Sigmoid colon (tissue), 7 donors: Measurements from ENCODE around the gene CHD5. TPM values are rescaled to one million over a fixed set of nuclear protein-coding genes. Genes with fewer than 3 reads are reported as not detected.

ENCODE experiments used
- DNase-seq: peaks from one replicate; pipeline ENCODE4 v3.0.0-alpha.2; 2019
- H3K27ac ChIP-seq, 4 donors: fragments of 200-600 bp; sonication (generic); one replicate each; pipeline ENCODE4 v1.5.1; 2016 to 2019; ENCODE audit warnings: mild to moderate bottlenecking in 1 of 4
- H3K27me3 ChIP-seq, 3 donors: fragments of 200-600 bp; sonication (generic); one replicate each; pipeline ENCODE4 v1.5.1; 2019; ENCODE audit warnings: mild to moderate bottlenecking in 1 of 3
- H3K36me3 ChIP-seq, 4 donors: fragments of 200-600 bp; sonication (generic); one replicate each; pipeline ENCODE4 v1.5.1; 2016 to 2019
- H3K4me1 ChIP-seq, 4 donors: fragments of 200-600 bp; sonication (generic); one replicate each; pipeline ENCODE4 v1.5.1; 2017 to 2019
- H3K4me3 ChIP-seq, 4 donors: fragments of 200-600 bp; sonication (generic); one replicate each; pipeline ENCODE4 v1.5.1; 2017 to 2019; ENCODE audit warnings: mild to moderate bottlenecking in 2 of 4, moderate library complexity in 1 of 4
- H3K9me3 ChIP-seq, 4 donors: fragments of 200-600 bp in 3 of 4; sonication (generic) in 3 of 4; one replicate each; pipeline versions ENCODE4 v1.5.1 to v1.6.1; 2013 to 2019
- EP300 ChIP-seq, 4 donors: sonication (generic); formaldehyde crosslinking; IDR thresholded peaks; one replicate each; pipeline ENCODE4 v1.6.1; 2017; ENCODE audit warnings: antibody characterized with exemption in 4 of 4
- POLR2A ChIP-seq, 2 donors: fragments of 450-650 bp; IDR thresholded peaks; one replicate each; pipeline ENCODE4 v1.6.1; 2016; ENCODE audit warnings: antibody characterized with exemption in 2 of 2, mild to moderate bottlenecking in 2 of 2, moderate library complexity in 2 of 2
- POLR2AphosphoS5 ChIP-seq, 4 donors: sonication (generic); formaldehyde crosslinking; IDR thresholded peaks; one replicate each; pipeline ENCODE4 v1.6.1; 2017; ENCODE audit warnings: antibody characterized with exemption in 4 of 4
- WGBS, 2 donors: extraction: QIAGEN DNeasy Blood & Tissue Kit; methylation state at CpG; one replicate each; pipeline ENCODE4 v1.1.7; 2013; 5-methylcytosine and 5-hydroxymethylcytosine counted together
- intact Hi-C: fragments of 100-400 bp; cut with DNase I; formaldehyde crosslinking; loops from one replicate; pipeline ENCODE4 v1.15.1; 2023
- polyA plus RNA-seq, 3 donors: library from polyadenylated mRNA; stranded (reverse); fragments of 200-250 nt; gene quantifications; one replicate each; pipeline ENCODE4 v1.2.3, GENCODE V29; 2013
- total RNA-seq, 4 donors: library from RNA; depleted of rRNA; stranded (reverse); fragments of >200 nt; gene quantifications; one replicate each; pipeline ENCODE4 v1.1.0, GENCODE V29; 2016
- TF ChIP-seq, protein P1 (sequence below), 4 experiments: fragments of 450-650 bp in 3 of 4; fragments of 200-600 bp in 1 of 4; IDR thresholded peaks; one replicate each; pipeline ENCODE4 v1.5.1; 2016 to 2019; ENCODE audit warnings: antibody characterized with exemption in 4 of 4, mild to moderate bottlenecking in 3 of 4, moderate library complexity in 2 of 4
- donor health status: healthy with polysubstance abuse.
- donor health status: Bipolar disorder and iron deficiency.
- donor health status: healthy.

Gene CHD5
- total and polyA plus RNA-seq, 7 donors, result 0.49 to 2.8 (median 1.4) TPM; not detected in 2

DNA sequence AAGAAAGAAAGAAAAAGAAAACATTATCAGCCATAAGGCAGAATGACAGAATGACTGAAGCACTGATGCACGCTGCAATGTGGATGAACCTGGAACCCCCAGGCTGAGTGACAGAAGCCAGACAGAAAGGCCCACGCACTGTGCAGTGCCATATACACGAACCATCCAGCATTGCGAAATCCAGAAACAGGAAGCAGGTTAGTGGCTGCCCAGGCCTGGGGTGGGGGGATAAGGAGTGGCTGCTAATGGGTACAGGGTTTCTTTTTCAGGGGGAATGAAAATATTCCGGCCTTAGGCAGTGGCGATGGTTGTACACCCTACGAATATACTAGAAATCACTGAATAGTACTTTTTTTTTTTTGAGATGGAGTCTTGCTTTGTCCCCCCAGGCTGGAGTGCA lies 57.0 kb downstream of the CHD5 start:
- intact Hi-C loops, result no loop called here
- 61 to 72% methylated on average over 7 of the region's 7 CpGs for WGBS, 2 donors
- Histone ChIP-seq H3K27me3 (peaks cover 0 to 23% (median 15%) of the 10 kb centered on the region in 3 donors), H3K4me1 (peaks cover 0 to 11% (median 8%) of the 10 kb centered on the region in 4 donors), H3K4me3 (no peak overlapping the region), H3K27ac (no peak overlapping the region), H3K36me3 (no peaks in the 10 kb centered on the region), H3K9me3 (no peaks in the 10 kb centered on the region)
- DNase-seq, result peak; percentile 20
- no peak for TF ChIP-seq POLR2AphosphoS5 (IDR thresholded peaks at IDR 0.05)
- no peak for TF ChIP-seq POLR2A (IDR thresholded peaks at IDR 0.05)
- TF ChIP-seq EP300 (IDR thresholded peaks at IDR 0.05), result no peak
- TF ChIP-seq, protein P1, sequence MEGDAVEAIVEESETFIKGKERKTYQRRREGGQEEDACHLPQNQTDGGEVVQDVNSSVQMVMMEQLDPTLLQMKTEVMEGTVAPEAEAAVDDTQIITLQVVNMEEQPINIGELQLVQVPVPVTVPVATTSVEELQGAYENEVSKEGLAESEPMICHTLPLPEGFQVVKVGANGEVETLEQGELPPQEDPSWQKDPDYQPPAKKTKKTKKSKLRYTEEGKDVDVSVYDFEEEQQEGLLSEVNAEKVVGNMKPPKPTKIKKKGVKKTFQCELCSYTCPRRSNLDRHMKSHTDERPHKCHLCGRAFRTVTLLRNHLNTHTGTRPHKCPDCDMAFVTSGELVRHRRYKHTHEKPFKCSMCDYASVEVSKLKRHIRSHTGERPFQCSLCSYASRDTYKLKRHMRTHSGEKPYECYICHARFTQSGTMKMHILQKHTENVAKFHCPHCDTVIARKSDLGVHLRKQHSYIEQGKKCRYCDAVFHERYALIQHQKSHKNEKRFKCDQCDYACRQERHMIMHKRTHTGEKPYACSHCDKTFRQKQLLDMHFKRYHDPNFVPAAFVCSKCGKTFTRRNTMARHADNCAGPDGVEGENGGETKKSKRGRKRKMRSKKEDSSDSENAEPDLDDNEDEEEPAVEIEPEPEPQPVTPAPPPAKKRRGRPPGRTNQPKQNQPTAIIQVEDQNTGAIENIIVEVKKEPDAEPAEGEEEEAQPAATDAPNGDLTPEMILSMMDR (IDR thresholded peaks at IDR 0.05), result no peak

DNA sequence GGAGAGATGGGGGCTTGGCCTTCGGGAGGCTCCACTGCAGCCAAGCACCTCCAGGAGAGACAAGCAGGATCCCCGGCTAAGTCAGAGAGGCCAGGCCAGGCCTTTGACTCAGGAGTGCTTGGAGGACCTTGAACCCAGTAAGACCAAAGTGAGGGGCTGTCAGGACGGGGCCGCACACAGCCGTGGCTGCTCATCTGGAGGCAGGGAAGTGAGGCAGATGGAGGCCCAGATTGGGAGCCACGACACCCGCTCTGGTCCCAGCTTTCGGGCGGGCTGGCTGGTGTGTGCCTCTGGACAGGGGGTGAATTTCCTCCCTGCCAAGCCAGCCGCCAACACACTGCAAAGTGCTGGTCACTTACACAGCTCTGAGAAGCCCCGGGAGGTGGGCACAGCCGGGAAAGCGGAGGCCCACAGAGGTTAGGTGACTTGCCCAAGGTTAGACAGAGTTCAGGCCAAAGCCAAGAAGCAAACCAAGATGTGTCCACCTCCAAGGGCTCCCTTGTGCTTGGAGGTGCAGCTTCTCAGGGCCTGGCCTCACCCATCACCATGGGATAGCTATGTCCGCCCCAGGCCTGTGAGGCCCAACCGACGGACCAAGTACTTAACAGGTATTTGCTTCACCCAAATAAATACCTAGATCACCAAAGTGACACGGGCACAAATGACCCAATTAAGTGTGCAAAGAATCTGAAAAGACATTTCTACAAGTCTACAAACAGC lies 58.3 kb downstream of the CHD5 start:
- Histone ChIP-seq H3K9me3 (peaks cover 0 to 4% (median 0%) of the 10 kb centered on the region in 4 donors), H3K36me3 (no peaks in the 10 kb centered on the region), H3K27me3 (peaks cover 0 to 17% (median 15%) of the 10 kb centered on the region in 3 donors), H3K4me3 (no peak overlapping the region), H3K27ac (no peak overlapping the region), H3K4me1 (no peaks in the 10 kb centered on the region)
- peak; percentile 51 for DNase-seq
- TF ChIP-seq POLR2AphosphoS5 (IDR thresholded peaks at IDR 0.05), result no peak
- TF ChIP-seq, protein P1 (IDR thresholded peaks at IDR 0.05), result no peak
- WGBS, 2 donors, result 94 to 95% methylated on average over 17 of the region's 17 CpGs
- intact Hi-C loops, result no loop called here

DNA sequence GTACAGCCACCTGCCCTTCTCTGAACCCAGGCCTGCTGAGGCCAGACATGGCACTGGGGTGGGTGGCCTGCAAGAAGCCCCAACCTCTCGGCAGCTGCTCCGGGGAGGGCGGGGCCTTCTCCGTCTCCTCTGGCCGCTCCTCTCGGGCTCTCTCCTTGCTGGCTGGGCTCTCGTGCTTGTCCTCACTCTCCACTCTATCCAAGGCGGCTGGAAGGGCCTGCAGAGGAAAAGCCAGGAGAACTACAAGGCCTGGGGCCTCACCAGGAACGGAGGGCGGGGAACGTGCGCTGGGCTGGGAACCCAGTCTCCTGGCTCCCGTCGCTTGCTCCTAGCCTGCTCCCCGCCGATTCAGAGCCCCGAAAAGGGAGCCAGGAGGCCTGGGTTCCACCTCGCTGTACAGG lies 59.1 kb downstream of the CHD5 start:
- 88% methylated on average over 18 of the region's 18 CpGs for WGBS, 2 donors

DNA sequence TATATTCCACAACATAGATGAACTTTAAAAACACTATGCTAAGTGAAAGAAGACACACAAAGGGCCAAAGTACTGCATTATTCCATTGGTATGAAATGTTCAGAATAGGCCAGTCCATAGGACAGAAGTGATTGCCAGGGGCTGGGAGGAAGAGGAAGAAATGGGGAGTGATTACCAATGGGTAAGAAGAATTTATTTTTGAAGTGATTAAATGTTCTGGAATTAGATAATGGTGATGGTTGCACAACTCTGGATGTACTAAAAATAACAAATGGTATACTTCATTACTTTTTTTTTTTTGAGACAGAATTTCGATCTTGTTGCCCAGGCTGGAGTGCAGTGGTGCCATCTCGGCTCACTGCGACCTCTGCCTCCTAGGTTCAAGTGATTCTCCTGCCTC lies 61.7 kb downstream of the CHD5 start:
- Histone ChIP-seq H3K27me3 (no peaks in the 10 kb centered on the region), H3K27ac (no peak overlapping the region), H3K4me3 (no peak overlapping the region), H3K4me1 (no peaks in the 10 kb centered on the region), H3K36me3 (no peaks in the 10 kb centered on the region), H3K9me3 (peaks cover 0 to 4% (median 0%) of the 10 kb centered on the region in 4 donors)
- TF ChIP-seq POLR2A (IDR thresholded peaks at IDR 0.05) (no peak), POLR2AphosphoS5 (IDR thresholded peaks at IDR 0.05) (no peak), EP300 (IDR thresholded peaks at IDR 0.05) (no peak)
- TF ChIP-seq, protein P1 (IDR thresholded peaks at IDR 0.05), result no peak
- intact Hi-C loops, result no loop called here
- WGBS, 2 donors, result 78 to 84% methylated on average over 3 of the region's 3 CpGs
- no peak for DNase-seq

More for the DNA sequence above, 59.1 kb downstream of the CHD5 start:
- H3K27me3 ChIP-seq, result peaks cover 0 to 14% (median 10%) of the 10 kb centered on the region in 3 donors
- TF ChIP-seq, protein P1 (IDR thresholded peaks at IDR 0.05), result no peak
- no peak for TF ChIP-seq EP300 (IDR thresholded peaks at IDR 0.05)
- no peak for TF ChIP-seq POLR2AphosphoS5 (IDR thresholded peaks at IDR 0.05)
- no peak for TF ChIP-seq POLR2A (IDR thresholded peaks at IDR 0.05)
- H3K4me1 ChIP-seq, result no peaks in the 10 kb centered on the region
- no peak overlapping the region for H3K27ac ChIP-seq
- H3K9me3 ChIP-seq, result peaks cover 0 to 4% (median 0%) of the 10 kb centered on the region in 4 donors
- H3K4me3 ChIP-seq, result no peak overlapping the region
- intact Hi-C loops, result no loop called here
- no peaks in the 10 kb centered on the region for H3K36me3 ChIP-seq
- peak; percentile 44 for DNase-seq
